ENCODE measurements around the gene NYAP1.

- TF ChIP-seq, protein P1, sequence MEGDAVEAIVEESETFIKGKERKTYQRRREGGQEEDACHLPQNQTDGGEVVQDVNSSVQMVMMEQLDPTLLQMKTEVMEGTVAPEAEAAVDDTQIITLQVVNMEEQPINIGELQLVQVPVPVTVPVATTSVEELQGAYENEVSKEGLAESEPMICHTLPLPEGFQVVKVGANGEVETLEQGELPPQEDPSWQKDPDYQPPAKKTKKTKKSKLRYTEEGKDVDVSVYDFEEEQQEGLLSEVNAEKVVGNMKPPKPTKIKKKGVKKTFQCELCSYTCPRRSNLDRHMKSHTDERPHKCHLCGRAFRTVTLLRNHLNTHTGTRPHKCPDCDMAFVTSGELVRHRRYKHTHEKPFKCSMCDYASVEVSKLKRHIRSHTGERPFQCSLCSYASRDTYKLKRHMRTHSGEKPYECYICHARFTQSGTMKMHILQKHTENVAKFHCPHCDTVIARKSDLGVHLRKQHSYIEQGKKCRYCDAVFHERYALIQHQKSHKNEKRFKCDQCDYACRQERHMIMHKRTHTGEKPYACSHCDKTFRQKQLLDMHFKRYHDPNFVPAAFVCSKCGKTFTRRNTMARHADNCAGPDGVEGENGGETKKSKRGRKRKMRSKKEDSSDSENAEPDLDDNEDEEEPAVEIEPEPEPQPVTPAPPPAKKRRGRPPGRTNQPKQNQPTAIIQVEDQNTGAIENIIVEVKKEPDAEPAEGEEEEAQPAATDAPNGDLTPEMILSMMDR (IDR thresholded peaks at IDR 0.05): no peak
- TF ChIP-seq POLR2A (IDR thresholded peaks at IDR 0.05): no peak
- peak in 2 of 4 donors; percentile 40 to 56 for TF ChIP-seq POLR2AphosphoS5 (IDR thresholded peaks at IDR 0.05)
Measured at GRCh38 chr7:100467638-100468373, 15.9 kb upstream of the NYAP1 start.

All from sigmoid colon (tissue), 4 donors.